DOHH2 (cell line): Measurements from ENCODE around the gene PALM2AKAP2.

Experiments
- H3F3A ChIP-seq: fragments of 200-600 bp; sonication (generic), shearing (Covaris generic); 2 replicates; pipeline ENCODE4 v1.6.0; 2016; ENCODE audit warnings: antibody characterized with exemption, mild to moderate bottlenecking; ENCODE audit not compliant: control insufficient read depth, insufficient read depth
- H3K27ac ChIP-seq: fragments of 200-600 bp; sonication (generic); 2 replicates; pipeline ENCODE4 v1.5.1; 2014; ENCODE audit warnings: low read depth, mild to moderate bottlenecking, low read length, moderate library complexity
- H3K27me3 ChIP-seq: fragments of 200-600 bp; sonication (generic); 2 replicates; pipeline ENCODE4 v1.6.1; 2014; ENCODE audit warnings: mild to moderate bottlenecking, low read length, mixed read lengths; ENCODE audit not compliant: control insufficient read depth
- H3K36me3 ChIP-seq: fragments of 200-600 bp; sonication (generic); 2 replicates; pipeline ENCODE4 v1.6.1; 2014; ENCODE audit warnings: mild to moderate bottlenecking, low read length, moderate library complexity, mixed read lengths; ENCODE audit not compliant: control insufficient read depth
- H3K4me1 ChIP-seq: fragments of 200-600 bp; sonication (generic); 2 replicates; pipeline ENCODE4 v1.6.1; 2014; ENCODE audit warnings: mild to moderate bottlenecking, low read length, mixed read lengths; ENCODE audit not compliant: control insufficient read depth
- H3K4me2 ChIP-seq: fragments of 200-600 bp; sonication (generic); 2 replicates; pipeline ENCODE4 v1.6.0; 2014; ENCODE audit warnings: mild to moderate bottlenecking, low read length, moderate library complexity
- H3K4me3 ChIP-seq: fragments of 200-600 bp; sonication (generic); 2 replicates; pipeline ENCODE4 v1.5.1; 2014; ENCODE audit warnings: mild to moderate bottlenecking, low read length, mixed read lengths
- H3K79me2 ChIP-seq: fragments of 200-600 bp; sonication (generic); 2 replicates; pipeline ENCODE4 v1.6.1; 2014; ENCODE audit warnings: mild to moderate bottlenecking, low read length, mixed read lengths; ENCODE audit not compliant: control insufficient read depth
- H3K9me2 ChIP-seq: fragments of 200-600 bp; sonication (generic); replicated peaks from 2 replicates; pipeline ENCODE4 v1.6.1; 2014; ENCODE audit warnings: mild to moderate bottlenecking, low read length, mixed read lengths; ENCODE audit not compliant: control insufficient read depth
- H3K9me3 ChIP-seq: fragments of 200-600 bp; sonication (generic); 2 replicates; pipeline ENCODE4 v1.6.1; 2014; ENCODE audit warnings: antibody characterized with exemption, low read length, mixed read lengths; ENCODE audit not compliant: control insufficient read depth, insufficient read depth
- H4K20me1 ChIP-seq: fragments of 200-600 bp; sonication (generic); 2 replicates; pipeline ENCODE4 v1.6.0; 2014; ENCODE audit warnings: low read depth, mild to moderate bottlenecking, antibody characterized with exemption, low read length, moderate library complexity; ENCODE audit not compliant: control insufficient read depth, insufficient read depth
- EZH2phosphoT487 ChIP-seq: fragments of 200-600 bp; sonication (generic); IDR thresholded peaks from 2 replicates; pipeline ENCODE4 v1.6.1; 2017; ENCODE audit warnings: borderline replicate concordance, mild to moderate bottlenecking, antibody characterized with exemption, low read length, moderate library complexity, mixed read lengths
- TF ChIP-seq, protein P1 (sequence below): fragments of 200-600 bp; sonication (generic); IDR thresholded peaks from one replicate; pipeline ENCODE4 v1.5.1; 2014; ENCODE audit warnings: antibody characterized with exemption, mild to moderate bottlenecking, low read depth, low read length; ENCODE audit not compliant: poor library complexity, severe bottlenecking

The PALM2AKAP2 gene

DNA sequence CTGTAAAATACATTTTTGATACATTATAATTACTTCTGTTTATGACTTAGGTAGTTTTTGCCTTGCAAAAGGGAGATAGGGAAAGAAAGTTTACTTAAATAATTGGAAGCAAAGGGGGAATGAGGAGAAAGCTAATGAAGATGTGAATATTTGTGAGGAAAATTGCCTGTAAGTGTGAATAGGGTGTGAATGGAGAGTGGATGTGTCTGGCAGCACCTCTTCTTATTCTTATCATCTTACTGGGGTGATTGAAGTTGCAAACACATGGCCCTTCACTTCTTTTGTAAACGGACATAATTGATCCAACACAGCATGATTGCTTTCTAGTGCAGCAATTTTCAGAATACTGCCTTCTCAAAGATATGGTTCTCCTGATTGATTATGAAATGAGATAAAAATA lies 46.6 kb downstream of the PALM2AKAP2 start:
- Histone ChIP-seq H3K36me3 (no peaks in the 10 kb centered on the region), H3K4me2 (no peak overlapping the region), H3K27me3 (peaks cover 12% of the 10 kb centered on the region), H4K20me1 (no peaks in the 10 kb centered on the region), H3K9me3 (no peaks in the 10 kb centered on the region), H3K79me2 (no peaks in the 10 kb centered on the region), H3K4me1 (no peaks in the 10 kb centered on the region), H3K9me2 (no peaks in the 10 kb centered on the region), H3K4me3 (no peak overlapping the region), H3F3A (no peaks in the 10 kb centered on the region), H3K27ac (no peak overlapping the region)
- TF ChIP-seq EZH2phosphoT487: no peak
- TF ChIP-seq, protein P1, sequence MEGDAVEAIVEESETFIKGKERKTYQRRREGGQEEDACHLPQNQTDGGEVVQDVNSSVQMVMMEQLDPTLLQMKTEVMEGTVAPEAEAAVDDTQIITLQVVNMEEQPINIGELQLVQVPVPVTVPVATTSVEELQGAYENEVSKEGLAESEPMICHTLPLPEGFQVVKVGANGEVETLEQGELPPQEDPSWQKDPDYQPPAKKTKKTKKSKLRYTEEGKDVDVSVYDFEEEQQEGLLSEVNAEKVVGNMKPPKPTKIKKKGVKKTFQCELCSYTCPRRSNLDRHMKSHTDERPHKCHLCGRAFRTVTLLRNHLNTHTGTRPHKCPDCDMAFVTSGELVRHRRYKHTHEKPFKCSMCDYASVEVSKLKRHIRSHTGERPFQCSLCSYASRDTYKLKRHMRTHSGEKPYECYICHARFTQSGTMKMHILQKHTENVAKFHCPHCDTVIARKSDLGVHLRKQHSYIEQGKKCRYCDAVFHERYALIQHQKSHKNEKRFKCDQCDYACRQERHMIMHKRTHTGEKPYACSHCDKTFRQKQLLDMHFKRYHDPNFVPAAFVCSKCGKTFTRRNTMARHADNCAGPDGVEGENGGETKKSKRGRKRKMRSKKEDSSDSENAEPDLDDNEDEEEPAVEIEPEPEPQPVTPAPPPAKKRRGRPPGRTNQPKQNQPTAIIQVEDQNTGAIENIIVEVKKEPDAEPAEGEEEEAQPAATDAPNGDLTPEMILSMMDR: no peak

DNA sequence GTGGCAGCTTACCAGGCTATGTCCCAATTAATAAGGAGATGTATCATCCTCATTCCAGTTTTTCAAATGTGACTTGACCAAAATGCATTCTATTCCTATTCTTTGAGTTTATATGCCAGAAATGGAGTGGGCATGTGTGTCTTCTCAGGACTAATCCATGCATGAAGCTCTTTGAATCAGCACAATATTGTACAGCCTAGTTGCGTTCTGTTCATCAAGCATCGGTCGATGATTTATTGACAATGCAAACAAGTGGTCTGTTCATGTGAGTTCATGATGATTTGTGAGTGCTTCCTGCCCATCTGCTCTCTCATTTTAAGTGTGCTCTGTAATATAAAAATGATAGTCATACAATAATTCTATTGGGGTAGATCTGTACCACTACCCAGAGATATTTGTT lies 48.3 kb downstream of the PALM2AKAP2 start:
- no peak overlapping the region for H3K27ac ChIP-seq
- H3K36me3 ChIP-seq: no peaks in the 10 kb centered on the region
- H4K20me1 ChIP-seq: no peaks in the 10 kb centered on the region
- no peaks in the 10 kb centered on the region for H3K4me1 ChIP-seq
- H3K4me2 ChIP-seq: no peak overlapping the region
- no peak overlapping the region for H3K4me3 ChIP-seq
- no peaks in the 10 kb centered on the region for H3K79me2 ChIP-seq
- TF ChIP-seq, protein P1: no peak
- H3F3A ChIP-seq: no peaks in the 10 kb centered on the region
- no peaks in the 10 kb centered on the region for H3K9me3 ChIP-seq
- H3K27me3 ChIP-seq: peaks cover 8% of the 10 kb centered on the region
- no peaks in the 10 kb centered on the region for H3K9me2 ChIP-seq
